ENCODE results near the gene RHOV. TPM values are rescaled to one million over a fixed set of nuclear protein-coding genes. Genes with fewer than 3 reads are reported as not detected.

Gene RHOV
- total RNA-seq, 1 experiment from 2014 or later, result 4.2 TPM

DNA sequence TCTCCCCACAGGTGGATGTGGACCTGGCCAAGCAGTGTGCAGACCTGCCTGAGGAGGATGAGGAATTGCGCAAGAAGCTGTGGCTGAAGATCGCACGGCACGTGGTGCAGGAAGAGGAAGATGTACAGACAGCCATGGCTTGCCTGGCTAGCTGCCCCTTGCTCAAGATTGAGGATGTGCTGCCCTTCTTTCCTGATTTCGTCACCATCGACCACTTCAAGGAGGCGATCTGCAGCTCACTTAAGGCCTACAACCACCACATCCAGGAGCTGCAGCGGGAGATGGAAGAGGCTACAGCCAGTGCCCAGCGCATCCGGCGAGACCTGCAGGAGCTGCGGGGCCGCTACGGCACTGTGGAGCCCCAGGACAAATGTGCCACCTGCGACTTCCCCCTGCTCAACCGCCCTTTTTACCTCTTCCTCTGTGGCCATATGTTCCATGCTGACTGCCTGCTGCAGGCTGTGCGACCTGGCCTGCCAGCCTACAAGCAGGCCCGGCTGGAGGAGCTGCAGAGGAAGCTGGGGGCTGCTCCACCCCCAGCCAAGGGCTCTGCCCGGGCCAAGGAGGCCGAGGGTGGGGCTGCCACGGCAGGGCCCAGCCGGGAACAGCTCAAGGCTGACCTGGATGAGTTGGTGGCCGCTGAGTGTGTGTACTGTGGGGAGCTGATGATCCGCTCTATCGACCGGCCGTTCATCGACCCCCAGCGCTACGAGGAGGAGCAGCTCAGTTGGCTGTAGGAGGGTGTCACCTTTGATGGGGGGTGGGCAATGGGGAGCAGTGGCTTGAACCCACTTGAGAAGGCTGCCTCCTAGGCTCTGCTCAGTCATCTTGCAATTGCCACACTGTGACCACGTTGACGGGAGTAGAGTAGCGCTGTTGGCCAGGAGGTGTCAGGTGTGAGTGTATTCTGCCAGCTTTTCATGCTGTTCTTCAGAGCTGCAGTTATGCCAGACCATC, 28.8 kb upstream of the RHOV start:
- POLR2A ChIA-PET, result interaction anchor here (0.5 to 0.6 kb wide), 3 partner anchors 47 to 503 kb away, joined by 3 to 12 read pairs (median 9); no protein-coding TSS in a partner anchor

DNA sequence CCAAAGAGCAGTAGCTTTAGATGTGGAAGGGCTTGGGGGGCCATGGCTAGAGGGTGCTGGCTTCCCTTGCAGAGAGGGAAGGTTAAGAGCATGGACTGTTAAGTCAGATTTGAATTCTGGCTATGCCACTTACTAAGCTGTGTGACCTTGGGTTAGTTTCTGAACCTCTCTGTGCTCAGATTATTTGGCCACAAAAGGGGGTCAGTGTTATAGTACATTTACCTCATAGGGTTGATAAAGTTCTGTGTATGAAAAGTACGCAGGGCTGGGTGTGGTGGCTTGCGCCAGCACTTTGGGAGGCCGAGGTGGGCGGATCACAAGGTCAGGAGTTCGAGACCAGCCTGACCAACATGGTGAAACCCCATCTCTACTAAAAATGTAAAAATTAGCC, 27.0 kb upstream of the RHOV start:
- CTCF ChIA-PET, result interaction anchor here (0.6 to 0.7 kb wide), 2 partner anchors 16 to 131 kb away, joined by 3 read pairs; no protein-coding TSS in a partner anchor
- no TSS peak for BruUV-seq (replicated peaks)
- no peak overlapping the region for H3K27ac ChIP-seq (ENCODE audit: low read length)
- H3K9me3 ChIP-seq (ENCODE audit: control insufficient read depth, insufficient read depth, low read depth, low read length), result no peaks in the 10 kb centered on the region
- POLR2A ChIA-PET, result interaction anchor here (0.6 kb wide), 1 partner anchor 40 kb away, joined by 5 read pairs; no protein-coding TSS in a partner anchor
- peaks cover 8% of the 10 kb centered on the region for H3K4me1 ChIP-seq (ENCODE audit: control insufficient read depth, insufficient read depth, low read length)
- H3K36me3 ChIP-seq (ENCODE audit: control insufficient read depth, insufficient read depth, low read length), result peaks cover 5% of the 10 kb centered on the region
- ATAC-seq, result no peak
- intact Hi-C loops (cut with micrococcal nuclease; ENCODE audit: unreplicated experiment), result no loop called here
- TF ChIP-seq POLR2AphosphoS5 (IDR thresholded peaks at IDR 0.05; ENCODE audit: low read depth, low read length) (no peak), TCF7L2 (IDR thresholded peaks at IDR 0.05; ENCODE audit: low read depth, low read length) (no peak), SIN3A (IDR thresholded peaks at IDR 0.05; ENCODE audit: borderline replicate concordance, insufficient read depth, low read depth, low read length) (no peak)
- TF ChIP-seq, protein P1, sequence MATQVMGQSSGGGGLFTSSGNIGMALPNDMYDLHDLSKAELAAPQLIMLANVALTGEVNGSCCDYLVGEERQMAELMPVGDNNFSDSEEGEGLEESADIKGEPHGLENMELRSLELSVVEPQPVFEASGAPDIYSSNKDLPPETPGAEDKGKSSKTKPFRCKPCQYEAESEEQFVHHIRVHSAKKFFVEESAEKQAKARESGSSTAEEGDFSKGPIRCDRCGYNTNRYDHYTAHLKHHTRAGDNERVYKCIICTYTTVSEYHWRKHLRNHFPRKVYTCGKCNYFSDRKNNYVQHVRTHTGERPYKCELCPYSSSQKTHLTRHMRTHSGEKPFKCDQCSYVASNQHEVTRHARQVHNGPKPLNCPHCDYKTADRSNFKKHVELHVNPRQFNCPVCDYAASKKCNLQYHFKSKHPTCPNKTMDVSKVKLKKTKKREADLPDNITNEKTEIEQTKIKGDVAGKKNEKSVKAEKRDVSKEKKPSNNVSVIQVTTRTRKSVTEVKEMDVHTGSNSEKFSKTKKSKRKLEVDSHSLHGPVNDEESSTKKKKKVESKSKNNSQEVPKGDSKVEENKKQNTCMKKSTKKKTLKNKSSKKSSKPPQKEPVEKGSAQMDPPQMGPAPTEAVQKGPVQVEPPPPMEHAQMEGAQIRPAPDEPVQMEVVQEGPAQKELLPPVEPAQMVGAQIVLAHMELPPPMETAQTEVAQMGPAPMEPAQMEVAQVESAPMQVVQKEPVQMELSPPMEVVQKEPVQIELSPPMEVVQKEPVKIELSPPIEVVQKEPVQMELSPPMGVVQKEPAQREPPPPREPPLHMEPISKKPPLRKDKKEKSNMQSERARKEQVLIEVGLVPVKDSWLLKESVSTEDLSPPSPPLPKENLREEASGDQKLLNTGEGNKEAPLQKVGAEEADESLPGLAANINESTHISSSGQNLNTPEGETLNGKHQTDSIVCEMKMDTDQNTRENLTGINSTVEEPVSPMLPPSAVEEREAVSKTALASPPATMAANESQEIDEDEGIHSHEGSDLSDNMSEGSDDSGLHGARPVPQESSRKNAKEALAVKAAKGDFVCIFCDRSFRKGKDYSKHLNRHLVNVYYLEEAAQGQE (IDR thresholded peaks at IDR 0.05; ENCODE audit: insufficient read depth in 1 of 2, low read depth in 2 of 2, low read length in 1 of 2), result no peak
- TF ChIP-seq, protein P2, sequence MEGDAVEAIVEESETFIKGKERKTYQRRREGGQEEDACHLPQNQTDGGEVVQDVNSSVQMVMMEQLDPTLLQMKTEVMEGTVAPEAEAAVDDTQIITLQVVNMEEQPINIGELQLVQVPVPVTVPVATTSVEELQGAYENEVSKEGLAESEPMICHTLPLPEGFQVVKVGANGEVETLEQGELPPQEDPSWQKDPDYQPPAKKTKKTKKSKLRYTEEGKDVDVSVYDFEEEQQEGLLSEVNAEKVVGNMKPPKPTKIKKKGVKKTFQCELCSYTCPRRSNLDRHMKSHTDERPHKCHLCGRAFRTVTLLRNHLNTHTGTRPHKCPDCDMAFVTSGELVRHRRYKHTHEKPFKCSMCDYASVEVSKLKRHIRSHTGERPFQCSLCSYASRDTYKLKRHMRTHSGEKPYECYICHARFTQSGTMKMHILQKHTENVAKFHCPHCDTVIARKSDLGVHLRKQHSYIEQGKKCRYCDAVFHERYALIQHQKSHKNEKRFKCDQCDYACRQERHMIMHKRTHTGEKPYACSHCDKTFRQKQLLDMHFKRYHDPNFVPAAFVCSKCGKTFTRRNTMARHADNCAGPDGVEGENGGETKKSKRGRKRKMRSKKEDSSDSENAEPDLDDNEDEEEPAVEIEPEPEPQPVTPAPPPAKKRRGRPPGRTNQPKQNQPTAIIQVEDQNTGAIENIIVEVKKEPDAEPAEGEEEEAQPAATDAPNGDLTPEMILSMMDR (IDR thresholded peaks at IDR 0.05), result no peak
- DNase-seq (ENCODE audit: low read depth, low spot score), result no peak
- no peaks in the 10 kb centered on the region for H3K27me3 ChIP-seq (ENCODE audit: control insufficient read depth, insufficient read depth, low read length)
- no peak overlapping the region for H3K4me3 ChIP-seq (ENCODE audit: low read depth in 2 of 2, low read length in 2 of 2)
- in situ Hi-C loops (cut with HindIII; ENCODE audit: low pct_unique_long_range_greater_than_20kb, low sequenced_read_pairs), result no loop called here

More for the DNA sequence above, 28.8 kb upstream of the RHOV start:
- no peaks in the 10 kb centered on the region; the same call in 1 of the 2 replicates for H3K36me3 ChIP-seq (ENCODE audit: control insufficient read depth, insufficient read depth, low read length)
- H3K27me3 ChIP-seq (ENCODE audit: control insufficient read depth, insufficient read depth, low read length), result no peaks in the 10 kb centered on the region
- CTCF ChIA-PET, result interaction anchor here (0.5 to 1.5 kb wide), 10 partner anchors 9 to 326 kb away, joined by 3 to 6 read pairs (median 3); partner anchors contain the start of gene VPS18
- intact Hi-C loops (cut with micrococcal nuclease; ENCODE audit: unreplicated experiment) (no loop called here), in situ Hi-C loops (cut with HindIII; ENCODE audit: low pct_unique_long_range_greater_than_20kb, low sequenced_read_pairs) (no loop called here)
- no peak for ATAC-seq
- no peak for DNase-seq (ENCODE audit: low read depth, low spot score)
- TF ChIP-seq, protein P2 (IDR thresholded peaks at IDR 0.05), result no peak
- TF ChIP-seq SIN3A (IDR thresholded peaks at IDR 0.05; ENCODE audit: borderline replicate concordance, insufficient read depth, low read depth, low read length), result no peak
- no peak overlapping the region for H3K4me3 ChIP-seq (ENCODE audit: low read depth in 2 of 2, low read length in 2 of 2)
- H3K27ac ChIP-seq (ENCODE audit: low read length), result no peak overlapping the region
- no peaks in the 10 kb centered on the region for H3K9me3 ChIP-seq (ENCODE audit: control insufficient read depth, insufficient read depth, low read depth, low read length)
- BruUV-seq (replicated peaks), result no TSS peak
- peaks cover 24% of the 10 kb centered on the region for H3K4me1 ChIP-seq (ENCODE audit: control insufficient read depth, insufficient read depth, low read length)
